HG03025 (cell line): Measurements from ENCODE around the gene GLUL.
"Not testable (repeated sequence)": the region's sequence is repeated elsewhere in the genome, so short reads cannot be mapped to it uniquely, and the experiment has no call there.

ENCODE experiments used
- ATAC-seq: cut with Tn5 transposase; IDR thresholded peaks from one replicate; pipeline ENCODE4 v1.9.1; 2021; ENCODE audit warnings: mild to moderate bottlenecking, moderate library complexity; ENCODE audit not compliant: unreplicated experiment, low FRiP score

Gene GLUL

GRCh38 chr1:182395906-182396305 lies 4.3 kb upstream of the GLUL start:
- no peak for ATAC-seq

DNA sequence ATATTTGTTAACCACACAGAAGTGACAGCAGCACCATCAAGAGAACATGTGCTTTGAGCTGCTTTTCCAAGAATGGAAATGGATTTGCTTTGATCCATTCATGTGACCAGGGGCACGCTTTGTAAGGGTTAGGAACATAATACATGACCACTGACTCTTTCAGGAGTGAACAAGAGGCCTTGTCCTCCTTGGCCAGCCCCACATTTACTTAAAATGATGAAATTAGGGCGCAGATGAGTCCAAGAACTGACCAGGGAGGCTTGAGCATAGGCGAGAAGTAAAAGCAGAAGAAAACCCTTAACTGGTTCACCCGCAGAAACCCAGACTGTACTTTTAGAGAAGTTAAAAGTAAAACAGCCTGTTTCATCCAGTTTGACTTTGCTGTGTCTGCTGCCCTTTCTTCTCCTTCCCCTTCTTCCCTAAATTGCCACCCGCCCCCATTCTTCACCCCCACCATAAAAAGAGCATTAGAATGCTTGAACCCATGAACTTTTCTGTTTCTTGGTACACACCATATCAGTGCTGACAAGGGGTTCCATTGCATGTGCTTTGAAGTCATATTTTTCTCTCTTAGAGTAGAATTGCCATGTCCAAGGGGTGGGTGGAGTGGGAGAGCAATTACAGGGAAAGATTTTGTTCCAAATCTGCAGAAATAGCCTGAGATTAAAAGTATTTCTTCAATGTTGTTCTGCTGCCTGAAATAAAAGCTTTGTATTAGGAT lies 2.6 kb upstream of the GLUL start:
- no peak for ATAC-seq

DNA sequence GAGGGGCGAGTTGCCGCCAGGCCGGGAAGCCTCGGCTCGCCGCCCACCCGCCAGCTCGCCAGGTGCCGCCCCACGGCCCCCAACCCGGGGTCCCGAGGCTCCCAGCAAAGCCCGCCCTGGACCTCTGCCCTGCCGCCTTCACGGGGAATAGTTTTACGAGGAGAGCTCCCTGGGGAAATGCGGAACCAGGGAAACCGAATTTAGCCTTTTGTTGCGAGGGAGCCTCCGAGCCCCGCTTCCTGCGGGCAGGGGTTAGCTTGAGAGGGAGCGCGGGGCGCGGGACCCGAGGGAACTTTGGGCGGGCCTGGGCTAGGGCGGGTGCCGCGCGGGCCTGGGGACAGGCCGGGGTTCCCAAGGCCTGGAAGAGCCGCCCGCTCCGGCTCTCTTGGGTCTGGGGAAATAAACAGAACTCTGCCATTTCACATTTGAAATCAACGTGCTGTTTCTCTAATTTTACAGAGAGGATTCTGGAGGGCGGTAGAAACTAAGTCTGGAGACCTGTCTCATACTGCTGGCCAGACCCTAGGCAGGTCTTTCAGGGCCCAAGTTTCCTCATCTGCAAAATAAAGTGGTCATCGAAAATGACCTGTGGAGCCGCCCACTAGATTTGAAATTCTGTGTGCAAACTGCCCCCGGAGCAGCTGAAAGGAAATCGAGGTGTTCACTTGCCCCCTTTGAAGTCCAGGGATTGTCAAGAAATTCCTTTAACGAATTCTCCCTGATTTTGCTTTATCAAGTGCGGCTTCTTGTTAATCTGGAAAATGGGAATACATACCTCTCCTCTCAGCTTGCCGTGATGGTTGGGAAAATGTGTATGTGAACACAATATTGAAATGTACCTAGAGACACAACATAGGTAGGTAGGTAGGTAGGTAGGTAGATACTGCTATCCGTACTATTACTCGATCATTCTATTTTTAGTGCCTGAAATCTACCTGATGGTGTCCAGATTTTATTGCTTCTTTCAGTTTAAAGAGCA lies 749 bp upstream of the GLUL start:
- ATAC-seq: peak; percentile 12

- ATAC-seq: no peak
Observed at GRCh38 chr1:182391028-182391361, 595 bp downstream of the GLUL start.

GRCh38 chr1:182389619-182390047 lies 2.0 kb downstream of the GLUL start:
- ATAC-seq: no peak

DNA sequence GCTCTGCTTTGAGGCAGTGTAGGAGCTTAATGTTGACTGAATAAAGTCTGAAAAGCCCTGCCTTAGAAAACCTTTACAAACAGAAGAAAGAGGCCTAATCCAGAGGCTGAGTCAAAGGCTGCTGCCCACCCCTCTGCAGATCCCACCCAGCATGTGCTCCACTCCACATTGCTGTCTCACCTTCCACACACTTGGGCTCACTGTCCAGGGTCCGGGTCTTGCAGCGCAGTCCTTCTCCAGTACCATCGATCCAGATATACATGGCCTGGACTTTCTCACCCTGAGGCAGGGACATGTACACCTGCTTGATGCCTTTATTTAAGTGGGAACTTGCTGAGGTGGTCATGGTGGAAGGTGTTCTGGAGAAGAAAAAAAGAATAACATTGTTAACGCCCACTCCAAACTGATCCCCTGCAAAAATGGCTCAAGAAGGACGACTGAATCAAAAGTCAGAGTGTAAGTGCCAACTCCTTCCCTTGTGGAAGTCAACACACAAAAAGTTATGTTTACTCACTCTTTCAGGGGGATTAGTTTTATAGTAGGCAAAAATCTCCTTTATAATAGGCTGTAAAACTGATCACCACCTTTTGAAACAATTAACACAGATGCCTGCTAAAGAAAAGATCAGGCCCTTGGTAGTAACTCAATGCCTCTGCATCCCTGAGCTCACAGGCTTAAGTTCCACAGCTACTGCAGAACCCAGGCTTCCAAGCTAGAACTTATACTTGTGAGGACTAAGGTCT lies 3.0 kb downstream of the GLUL start:
- ATAC-seq: no peak

DNA sequence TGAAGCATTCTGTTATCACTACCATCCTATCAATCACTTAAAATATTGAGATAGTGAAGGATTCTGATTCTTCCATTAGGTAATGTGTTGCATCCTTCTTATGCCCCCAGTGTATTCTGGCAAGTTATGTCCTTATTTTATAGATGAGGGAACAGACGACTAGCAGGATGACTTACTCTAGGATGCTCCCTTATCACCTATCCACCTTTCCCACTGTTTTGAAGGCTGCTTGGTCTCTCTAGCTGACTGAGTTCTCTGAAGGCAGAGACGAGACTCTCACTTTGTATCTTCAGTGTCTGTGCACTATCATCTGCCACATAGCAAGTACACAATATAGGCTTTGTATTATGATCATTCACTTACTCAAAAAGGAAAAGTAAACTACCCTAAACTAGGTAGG lies 4.0 kb downstream of the GLUL start:
- ATAC-seq: no peak

DNA sequence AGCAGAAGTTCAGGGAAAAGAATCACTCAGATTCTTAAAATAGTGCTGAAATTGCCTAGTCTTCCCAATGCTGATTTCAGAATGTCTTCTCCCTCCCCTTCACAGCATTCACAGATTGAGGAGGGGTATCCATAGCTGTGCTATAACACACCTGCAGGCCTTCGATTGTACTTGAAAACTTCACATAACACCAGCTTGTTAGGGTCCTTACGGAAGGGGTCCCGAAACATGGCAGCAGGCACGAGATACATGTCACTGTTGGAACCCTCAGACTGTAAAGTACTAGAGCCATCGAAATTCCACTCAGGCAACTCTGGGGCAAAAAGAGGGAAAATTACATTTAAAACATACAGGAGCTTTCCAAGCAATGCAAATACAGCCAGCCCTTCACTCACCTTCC lies 4.6 kb downstream of the GLUL start:
- no peak for ATAC-seq

GRCh38 chr1:182385885-182386853 lies 5.4 kb downstream of the GLUL start:
- ATAC-seq: no peak

DNA sequence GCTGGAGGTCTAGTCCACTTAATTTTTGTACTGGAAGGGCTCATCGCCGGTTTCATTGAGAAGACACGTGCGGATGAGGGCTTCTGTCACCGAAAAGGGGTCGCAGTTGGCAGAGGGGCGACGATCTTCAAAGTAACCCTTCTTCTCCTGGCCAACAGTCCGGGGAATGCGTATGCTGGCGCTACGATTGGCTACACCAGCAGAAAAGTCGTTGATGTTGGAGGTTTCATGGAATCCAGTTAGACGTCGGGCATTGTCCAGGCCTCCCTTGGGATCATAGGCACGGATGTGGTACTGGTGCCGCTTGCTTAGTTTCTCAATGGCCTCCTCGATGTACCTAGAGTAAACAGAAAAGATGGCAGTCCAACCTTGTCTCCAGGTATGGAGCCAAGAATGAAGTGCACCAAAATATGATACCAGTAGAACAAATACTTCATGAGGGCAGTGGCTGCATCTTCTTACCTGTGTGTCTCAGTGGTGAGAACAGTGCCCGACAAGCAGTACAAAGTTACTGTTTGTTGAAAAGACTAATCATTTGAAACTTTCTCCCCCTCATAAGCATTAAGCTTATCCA lies 7.1 kb downstream of the GLUL start:
- no peak for ATAC-seq

DNA sequence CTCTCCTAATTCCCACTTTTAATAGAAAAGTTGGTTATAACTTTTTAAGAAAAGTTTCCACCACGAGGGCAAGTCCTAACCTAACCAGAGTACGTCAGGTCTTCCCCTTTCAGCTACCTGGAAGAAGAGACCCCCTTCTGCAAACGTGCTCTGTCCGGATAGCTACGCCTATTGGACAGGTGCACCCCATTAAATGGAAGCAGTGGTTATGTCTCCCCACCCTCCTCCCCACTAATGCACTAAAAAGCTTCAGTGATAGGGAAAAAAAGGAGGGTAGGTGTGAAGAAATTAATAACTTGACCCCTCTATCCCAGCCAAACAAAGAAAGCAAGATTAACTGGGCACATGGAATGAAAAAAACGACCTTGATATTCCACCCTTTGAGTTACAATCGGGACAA lies 7.7 kb downstream of the GLUL start:
- ATAC-seq: no peak

GRCh38 chr1:182383037-182383661 lies 8.4 kb downstream of the GLUL start:
- ATAC-seq: no peak

DNA sequence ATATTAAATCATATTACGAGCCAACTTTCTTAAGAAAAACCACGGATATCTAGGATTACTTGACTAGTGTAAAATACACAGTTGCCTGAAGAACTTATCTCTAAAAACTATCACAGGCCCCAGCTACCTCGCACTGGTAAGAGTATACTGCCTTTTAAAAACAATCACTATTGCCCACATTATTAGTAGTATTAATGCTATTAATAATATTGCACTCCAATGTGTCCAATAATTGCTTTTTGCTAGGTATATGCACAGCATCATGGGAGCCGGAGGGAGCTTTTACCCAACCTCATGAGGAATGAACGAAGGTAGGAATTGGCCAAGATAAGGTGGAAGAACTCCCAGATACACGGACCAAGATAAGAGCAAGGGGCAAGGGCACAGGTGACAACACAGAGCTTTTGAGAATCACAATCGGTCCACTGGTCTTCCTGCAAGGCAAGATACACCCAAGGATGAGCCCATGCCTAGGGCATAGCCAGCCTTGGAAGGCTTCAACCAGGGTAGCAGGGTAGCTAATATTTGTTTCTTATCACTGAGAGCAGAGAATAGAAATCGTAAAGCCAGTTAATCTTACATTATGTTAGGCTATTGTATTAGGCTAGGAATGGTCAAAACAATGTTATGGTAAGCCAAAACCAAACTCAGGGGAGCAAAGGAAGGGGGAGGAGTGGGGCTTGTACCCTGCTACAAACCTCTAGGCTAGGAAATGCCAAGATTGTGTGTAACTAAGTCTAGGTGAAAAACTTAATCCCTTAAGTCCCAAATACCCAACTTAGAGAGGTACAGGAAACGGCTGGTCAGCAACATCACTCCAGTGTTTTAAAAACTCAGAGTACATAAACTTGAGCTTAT lies 9.4 kb downstream of the GLUL start:
- ATAC-seq: no peak

DNA sequence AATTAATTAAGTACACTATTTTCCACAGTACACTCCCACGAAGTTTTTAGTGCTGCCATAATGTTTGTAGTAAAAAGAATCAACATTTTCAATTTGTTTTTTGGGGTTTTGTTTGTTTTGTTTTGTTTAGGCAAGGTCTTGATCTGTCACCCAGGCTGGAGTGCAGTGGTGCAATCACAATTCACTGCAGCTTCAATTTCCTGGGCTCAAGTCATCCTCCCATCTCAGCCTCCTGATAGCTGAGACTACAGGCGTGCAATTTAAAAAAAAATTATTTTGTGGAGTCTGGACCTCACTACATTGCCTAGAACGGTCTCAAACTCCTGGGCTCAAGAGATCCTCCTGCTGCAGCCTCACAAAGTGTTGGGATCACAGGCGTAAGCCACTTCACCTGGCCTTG lies 11.4 kb downstream of the GLUL start:
- no peak for ATAC-seq

DNA sequence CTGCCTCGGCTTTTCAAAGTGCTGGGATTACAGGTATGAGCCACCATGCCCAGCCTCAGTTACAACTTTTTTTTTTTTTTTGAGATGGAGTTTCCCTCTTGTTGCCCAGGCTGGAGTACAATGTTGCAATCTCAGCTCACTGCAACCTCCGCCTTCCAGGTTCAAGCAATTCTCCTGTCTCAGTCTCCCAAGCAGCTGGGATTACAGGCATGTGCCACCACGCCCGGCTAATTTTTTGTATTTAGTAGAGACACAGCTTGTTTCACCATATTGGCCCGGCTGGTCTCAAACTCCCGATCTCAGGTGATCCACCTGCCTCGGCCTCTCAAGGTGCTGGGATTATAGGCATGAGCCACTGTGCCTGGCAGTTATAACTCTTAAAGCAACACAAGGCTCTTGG lies 11.8 kb downstream of the GLUL start:
- ATAC-seq: not testable (repeated sequence)

DNA sequence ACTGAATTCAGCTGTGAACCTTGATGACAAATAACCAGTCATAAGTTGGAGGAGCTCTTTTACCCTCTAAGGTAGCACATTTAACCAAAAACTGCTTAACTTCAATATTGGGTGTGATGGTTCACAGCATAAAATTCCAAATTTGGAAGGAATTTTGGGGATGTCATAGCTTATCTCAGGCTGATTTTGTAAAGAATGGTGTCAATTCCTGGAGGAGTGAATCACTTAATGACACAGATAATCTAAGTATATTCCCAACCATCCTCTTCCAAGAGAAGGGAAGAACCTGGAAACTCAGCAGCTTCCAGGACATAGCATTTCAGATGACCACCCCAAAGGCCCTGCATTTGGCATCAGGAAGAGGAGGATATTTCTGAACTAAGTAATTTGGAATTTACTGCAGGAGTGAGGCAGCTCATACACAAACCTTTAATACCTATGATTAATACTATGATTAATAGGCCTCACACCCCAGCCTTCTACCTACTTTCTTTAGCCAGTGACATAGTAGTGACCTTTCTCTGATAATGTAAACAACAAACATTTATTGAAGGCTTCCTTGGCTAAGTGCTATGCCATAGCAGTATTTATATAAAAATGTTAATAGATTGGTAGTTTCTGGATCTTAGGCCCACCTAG lies 14.5 kb downstream of the GLUL start:
- ATAC-seq: no peak

GRCh38 chr1:182374101-182374834 lies 17.3 kb downstream of the GLUL start:
- no peak for ATAC-seq
